Type B pancreatic cell (in vitro differentiated cells): Measurements from ENCODE around the gene C1QL4. TPM values are rescaled to one million over a fixed set of nuclear protein-coding genes. Genes with fewer than 3 reads are reported as not detected.

Experiments used
- DNase-seq: peaks from one replicate; pipeline ENCODE4 v3.0.0; 2021; ENCODE audit warnings: mixed read lengths; ENCODE audit not compliant: unreplicated experiment; ENCODE audit errors: extremely low spot score
- H3K27ac Mint-ChIP-seq: 2 replicates; pipeline ENCODE4 v1.8.0; 2021; ENCODE audit warnings: mild to moderate bottlenecking, mixed read lengths
- H3K27me3 Mint-ChIP-seq: 2 replicates; pipeline ENCODE4 v1.8.0; 2021; ENCODE audit warnings: mixed read lengths
- H3K36me3 Mint-ChIP-seq: 2 replicates; pipeline ENCODE4 v1.8.0; 2021; ENCODE audit warnings: mixed read lengths
- H3K4me1 Mint-ChIP-seq: one replicate; pipeline ENCODE4 v1.8.0; 2021; ENCODE audit warnings: mixed read lengths; ENCODE audit not compliant: unreplicated experiment
- H3K4me3 Mint-ChIP-seq: 2 replicates; pipeline ENCODE4 v1.8.0; 2021; ENCODE audit warnings: mild to moderate bottlenecking, mixed read lengths
- H3K9me3 Mint-ChIP-seq: 2 replicates; pipeline ENCODE4 v1.8.0; 2021; ENCODE audit warnings: mixed read lengths
- total RNA-seq: library from RNA; stranded (reverse); gene quantifications from 2 replicates; pipeline ENCODE4 v1.2.1, GENCODE V29; 2021; ENCODE audit warnings: low replicate concordance
- TF ChIP-seq, protein P1 (sequence below): fragments of 200-600 bp; sonication (generic); conservative IDR thresholded peaks from 2 replicates; pipeline ENCODE4 v1.5.0; 2021; ENCODE audit warnings: antibody characterized with exemption, mild to moderate bottlenecking

The C1QL4 gene
- total RNA-seq, 1 donor from 2014 or later: 1.2 TPM

DNA sequence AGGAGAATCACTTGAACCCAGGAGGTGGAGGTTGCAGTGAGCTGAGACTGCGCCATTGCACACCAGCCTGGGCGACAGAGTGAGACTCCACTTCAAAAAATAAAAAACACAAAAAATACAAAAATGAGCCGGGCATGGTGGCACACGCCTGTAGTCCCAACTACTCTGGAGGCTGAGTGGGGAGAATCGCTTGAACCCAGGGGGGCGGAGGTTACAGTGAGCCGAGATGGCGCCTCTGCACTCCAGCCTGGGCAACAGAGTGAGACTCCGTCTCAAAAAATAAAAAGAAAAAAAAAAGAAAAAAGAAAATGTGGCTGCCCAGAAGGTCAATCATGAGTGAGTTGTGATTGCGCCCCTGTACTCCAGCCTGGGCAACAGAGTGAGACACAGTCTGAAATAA is 18.9 kb upstream of the C1QL4 start:
- no peak for DNase-seq
- Mint-ChIP-seq H3K27ac (no peak overlapping the region), H3K9me3 (no peaks in the 10 kb centered on the region), H3K4me1 (peaks cover 11% of the 10 kb centered on the region), H3K36me3 (no peaks in the 10 kb centered on the region), H3K4me3 (no peak overlapping the region), H3K27me3 (peaks cover 25% of the 10 kb centered on the region)
- TF ChIP-seq, protein P1, sequence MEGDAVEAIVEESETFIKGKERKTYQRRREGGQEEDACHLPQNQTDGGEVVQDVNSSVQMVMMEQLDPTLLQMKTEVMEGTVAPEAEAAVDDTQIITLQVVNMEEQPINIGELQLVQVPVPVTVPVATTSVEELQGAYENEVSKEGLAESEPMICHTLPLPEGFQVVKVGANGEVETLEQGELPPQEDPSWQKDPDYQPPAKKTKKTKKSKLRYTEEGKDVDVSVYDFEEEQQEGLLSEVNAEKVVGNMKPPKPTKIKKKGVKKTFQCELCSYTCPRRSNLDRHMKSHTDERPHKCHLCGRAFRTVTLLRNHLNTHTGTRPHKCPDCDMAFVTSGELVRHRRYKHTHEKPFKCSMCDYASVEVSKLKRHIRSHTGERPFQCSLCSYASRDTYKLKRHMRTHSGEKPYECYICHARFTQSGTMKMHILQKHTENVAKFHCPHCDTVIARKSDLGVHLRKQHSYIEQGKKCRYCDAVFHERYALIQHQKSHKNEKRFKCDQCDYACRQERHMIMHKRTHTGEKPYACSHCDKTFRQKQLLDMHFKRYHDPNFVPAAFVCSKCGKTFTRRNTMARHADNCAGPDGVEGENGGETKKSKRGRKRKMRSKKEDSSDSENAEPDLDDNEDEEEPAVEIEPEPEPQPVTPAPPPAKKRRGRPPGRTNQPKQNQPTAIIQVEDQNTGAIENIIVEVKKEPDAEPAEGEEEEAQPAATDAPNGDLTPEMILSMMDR: no peak

DNA sequence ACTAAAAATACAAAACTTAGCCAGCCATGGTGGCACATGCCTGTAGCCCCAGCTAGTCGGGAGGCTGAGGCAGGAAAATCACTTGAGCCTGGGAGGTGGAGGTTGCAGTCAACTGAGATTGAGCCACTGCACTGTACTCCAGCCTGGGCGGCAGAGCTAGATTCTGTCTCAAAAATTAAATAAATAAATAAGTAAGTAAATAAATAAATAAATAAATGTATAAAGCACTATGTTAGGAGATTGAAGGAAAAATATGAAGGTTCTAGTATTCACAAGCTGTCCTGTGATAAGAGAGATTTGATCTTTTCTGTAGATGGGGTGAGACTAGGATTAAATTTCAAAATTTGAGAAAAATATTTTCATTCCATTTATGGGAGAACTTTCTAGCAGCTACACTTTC is 15.4 kb upstream of the C1QL4 start:
- Mint-ChIP-seq H3K27ac (no peak overlapping the region), H3K36me3 (no peaks in the 10 kb centered on the region)

DNA sequence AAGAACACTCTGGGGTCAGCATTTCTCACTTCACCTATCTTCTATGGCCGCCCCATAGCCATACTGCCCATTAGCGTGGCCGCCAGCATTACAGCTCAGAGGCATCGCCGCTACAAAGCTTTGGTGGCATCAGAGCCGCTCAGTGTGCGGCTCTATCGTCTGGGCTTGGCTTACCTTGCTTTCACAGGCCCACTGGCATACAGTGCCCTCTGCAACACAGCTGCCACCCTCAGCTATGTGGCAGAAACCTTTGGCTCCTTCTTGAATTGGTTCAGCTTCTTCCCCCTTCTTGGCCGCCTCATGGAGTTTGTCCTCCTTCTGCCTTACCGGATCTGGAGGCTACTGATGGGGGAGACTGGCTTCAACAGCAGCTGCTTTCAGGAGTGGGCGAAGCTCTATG is 12.3 kb upstream of the C1QL4 start:
- no peak overlapping the region for H3K27ac Mint-ChIP-seq
- TF ChIP-seq, protein P1: no peak
- H3K36me3 Mint-ChIP-seq: no peaks in the 10 kb centered on the region
- H3K9me3 Mint-ChIP-seq: no peaks in the 10 kb centered on the region
- H3K27me3 Mint-ChIP-seq: peaks cover 54% of the 10 kb centered on the region
- H3K4me1 Mint-ChIP-seq: peaks cover 4% of the 10 kb centered on the region
- DNase-seq: no peak
- H3K4me3 Mint-ChIP-seq: no peak overlapping the region

More for the DNA sequence above, 15.4 kb upstream of the C1QL4 start:
- H3K4me3 Mint-ChIP-seq: no peak overlapping the region
- H3K4me1 Mint-ChIP-seq: peaks cover 1% of the 10 kb centered on the region
- no peaks in the 10 kb centered on the region for H3K9me3 Mint-ChIP-seq
- no peak for DNase-seq
- H3K27me3 Mint-ChIP-seq: peaks cover 38% of the 10 kb centered on the region
- TF ChIP-seq, protein P1: no peak

DNA sequence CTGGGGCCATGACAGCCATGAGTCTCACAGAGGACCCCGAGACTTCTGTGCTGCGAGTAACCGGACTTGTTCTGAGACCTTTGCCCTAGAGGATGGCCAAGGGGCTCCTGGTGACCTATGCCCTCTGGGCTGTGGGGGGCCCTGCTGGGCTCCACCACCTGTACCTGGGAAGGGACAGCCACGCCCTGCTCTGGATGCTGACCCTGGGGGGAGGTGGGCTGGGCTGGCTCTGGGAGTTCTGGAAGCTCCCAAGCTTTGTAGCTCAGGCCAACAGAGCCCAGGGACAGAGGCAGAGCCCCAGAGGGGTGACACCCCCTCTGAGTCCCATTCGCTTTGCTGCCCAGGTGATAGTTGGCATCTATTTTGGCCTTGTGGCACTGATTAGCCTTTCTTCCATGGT is 11.8 kb upstream of the C1QL4 start:
- Mint-ChIP-seq H3K36me3 (no peaks in the 10 kb centered on the region), H3K27ac (no peak overlapping the region), H3K4me3 (peak overlapping the region; percentile 65), H3K4me1 (peaks cover 4% of the 10 kb centered on the region), H3K9me3 (no peaks in the 10 kb centered on the region), H3K27me3 (peaks cover 58% of the 10 kb centered on the region)
- DNase-seq: peak; percentile 47
- TF ChIP-seq, protein P1: no peak

DNA sequence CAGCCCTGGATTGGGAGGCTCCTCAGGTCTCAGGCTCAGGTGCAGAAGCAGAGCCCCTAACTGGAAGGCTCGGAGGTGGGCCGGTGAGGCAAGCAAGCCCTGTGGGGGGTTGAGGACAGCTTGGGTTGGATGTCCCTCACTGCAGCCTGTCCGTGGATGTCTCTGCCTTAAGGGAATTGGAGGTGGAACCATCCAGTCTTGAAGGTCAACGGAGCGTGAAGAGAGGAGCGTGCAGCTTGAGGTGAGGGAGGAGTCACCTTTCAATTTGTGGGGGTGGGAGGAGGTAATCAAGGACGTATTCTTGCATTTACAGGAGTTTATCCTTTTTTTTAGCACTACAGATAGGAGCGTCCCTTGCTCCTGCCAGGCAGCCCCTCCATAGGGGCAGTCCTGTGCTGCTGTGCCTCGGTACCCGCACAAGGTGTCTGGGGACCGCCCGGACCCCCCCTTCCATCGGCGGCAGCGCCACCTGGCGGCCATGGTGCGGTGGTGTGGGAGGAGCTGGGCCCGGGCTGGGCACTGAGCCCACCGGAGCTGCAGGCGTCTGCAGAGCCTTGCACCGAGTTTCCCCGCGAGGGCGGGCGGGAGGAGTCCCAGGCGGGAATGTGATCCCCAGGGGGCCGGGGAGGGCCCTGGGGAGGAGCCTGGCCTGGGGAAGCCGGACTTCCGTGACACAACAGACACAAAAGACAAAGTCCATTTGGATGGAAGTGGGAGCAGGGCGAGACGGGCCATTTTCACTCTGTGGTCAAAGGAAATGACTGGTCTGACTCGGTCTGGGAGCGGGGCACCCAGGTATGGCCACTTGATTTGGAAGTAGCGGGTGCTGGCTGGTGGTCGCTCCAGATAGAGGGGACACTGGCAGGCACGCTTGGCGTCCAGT is 10.6 kb upstream of the C1QL4 start:
- Mint-ChIP-seq H3K4me3 (peak overlapping the region; percentile 84), H3K27me3 (peaks cover 62% of the 10 kb centered on the region), H3K36me3 (no peaks in the 10 kb centered on the region), H3K4me1 (peaks cover 8% of the 10 kb centered on the region), H3K27ac (peak overlapping the region; percentile 43), H3K9me3 (no peaks in the 10 kb centered on the region)
- TF ChIP-seq, protein P1: peak; percentile 100
- DNase-seq: peak; percentile 90
